ENCODE data around the gene C11orf71. TPM values are rescaled to one million over a fixed set of nuclear protein-coding genes. Genes with fewer than 3 reads are reported as not detected.

Gene C11orf71
- total and polyA plus RNA-seq, 10 of the 15 experiments (the other 5 are each of a cell fraction or from before 2014, with no cell fraction given): 1.4 to 12.0 (median 7.1) TPM

- no peak for TF ChIP-seq MTA3 (IDR thresholded peaks at IDR 0.05; ENCODE audit: borderline replicate concordance, low read length)
- no peak for TF ChIP-seq SUZ12 (IDR thresholded peaks at IDR 0.05; ENCODE audit: unreplicated experiment)
These were observed 33.7 kb downstream of the C11orf71 start (continued) for GRCh38 chr11:114366331-114367243.

- ATAC-seq (no peak), FAIRE-seq (no peak), DNase-seq (ENCODE audit: low read depth, low spot score) (no peak)
- H3K27ac ChIP-seq (ENCODE audit: control insufficient read depth, insufficient read depth): no peak overlapping the region
- no peak overlapping the region for H3K4me2 ChIP-seq (ENCODE audit: control insufficient read depth, insufficient read depth)
- CTCF ChIA-PET: no interaction called here
- no peaks in the 10 kb centered on the region for H3K79me2 ChIP-seq (ENCODE audit: control insufficient read depth, insufficient read depth, low read length)
- no peak overlapping the region for H3K4me3 ChIP-seq
- no TSS peak for BruUV-seq (replicated peaks)
- H4K20me1 ChIP-seq (ENCODE audit: control insufficient read depth, insufficient read depth): no peaks in the 10 kb centered on the region; the same call in 1 of the 2 replicates
- no peaks in the 10 kb centered on the region for H3K36me3 ChIP-seq (ENCODE audit: control insufficient read depth in 2 of 2, insufficient read depth in 2 of 2, low read length in 1 of 2)
- H3K9me3 ChIP-seq (replicated peaks; ENCODE audit: control insufficient read depth, insufficient read depth, low read length): no peaks in the 10 kb centered on the region
- no peaks in the 10 kb centered on the region for H3K4me1 ChIP-seq (ENCODE audit: control insufficient read depth, insufficient read depth, low read length)
- TF ChIP-seq ZZZ3 (IDR thresholded peaks at IDR 0.05; ENCODE audit: control insufficient read depth, insufficient read length, low read depth): no peak
- TF ChIP-seq RB1 (IDR thresholded peaks at IDR 0.05; ENCODE audit: borderline replicate concordance): no peak
- TF ChIP-seq YY1 (IDR thresholded peaks at IDR 0.05; ENCODE audit: low read depth, low read length): no peak
- TF ChIP-seq POLR2AphosphoS2 (IDR thresholded peaks at IDR 0.05; ENCODE audit: low read depth, low read length): no peak
- TF ChIP-seq TAF1 (IDR thresholded peaks at IDR 0.05; ENCODE audit: borderline replicate concordance, low read depth, low read length): no peak
- TF ChIP-seq, protein P1, sequence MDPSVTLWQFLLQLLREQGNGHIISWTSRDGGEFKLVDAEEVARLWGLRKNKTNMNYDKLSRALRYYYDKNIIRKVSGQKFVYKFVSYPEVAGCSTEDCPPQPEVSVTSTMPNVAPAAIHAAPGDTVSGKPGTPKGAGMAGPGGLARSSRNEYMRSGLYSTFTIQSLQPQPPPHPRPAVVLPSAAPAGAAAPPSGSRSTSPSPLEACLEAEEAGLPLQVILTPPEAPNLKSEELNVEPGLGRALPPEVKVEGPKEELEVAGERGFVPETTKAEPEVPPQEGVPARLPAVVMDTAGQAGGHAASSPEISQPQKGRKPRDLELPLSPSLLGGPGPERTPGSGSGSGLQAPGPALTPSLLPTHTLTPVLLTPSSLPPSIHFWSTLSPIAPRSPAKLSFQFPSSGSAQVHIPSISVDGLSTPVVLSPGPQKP (IDR thresholded peaks at IDR 0.05; ENCODE audit: low read depth, low read length): no peak
- TF ChIP-seq KLF5 (IDR thresholded peaks at IDR 0.05; ENCODE audit: partially characterized antibody): no peak
- no peak for TF ChIP-seq ETV6 (conservative IDR thresholded peaks at IDR 0.05 in 1 of 2, IDR thresholded peaks at IDR 0.05 in 1 of 2; ENCODE audit: borderline replicate concordance in 1 of 2, low read depth in 1 of 2)
- TF ChIP-seq DPF2 (IDR thresholded peaks at IDR 0.05): no peak
- H3K27me3 ChIP-seq (replicated peaks in 1 of 2; ENCODE audit: control insufficient read depth in 2 of 2, insufficient read depth in 2 of 2, low read length in 1 of 2): peaks cover 2 to 5% of the 10 kb centered on the region in 2 experiments; a peak in 2 of 4 replicates
- intact Hi-C loops (cut with micrococcal nuclease; ENCODE audit: unreplicated experiment): no loop called here
- H3K9ac ChIP-seq (ENCODE audit: control insufficient read depth, insufficient read depth, low read length): no peak overlapping the region
- RAD21 ChIA-PET (ENCODE audit: unreplicated experiment): no interaction called here
- in situ Hi-C loops (cut with MboI): no loop called here
- POLR2A ChIA-PET: interaction anchor here (0.6 kb wide), 1 partner anchor 15 kb away, joined by 3 read pairs; no protein-coding TSS in a partner anchor
- SMC1A ChIA-PET (ENCODE audit: uncharacterized antibody, unreplicated experiment): interaction anchor here (1.0 kb wide), 1 partner anchor 10 kb away, joined by 5 read pairs; no protein-coding TSS in a partner anchor
- no peak overlapping the region for H2AFZ ChIP-seq (ENCODE audit: control insufficient read depth, low read depth, low read length)
- 14% methylated on average over 3 of the region's 3 CpGs for WGBS (ENCODE audit: insufficient coverage, insufficient replicate concordance, low lambda C conversion rate, missing lambda C conversion rate)
These were observed 37.4 kb downstream of the C11orf71 start for GRCh38 chr11:114362958-114363357.
